Measurements from ENCODE around the gene ABITRAM.

DNA sequence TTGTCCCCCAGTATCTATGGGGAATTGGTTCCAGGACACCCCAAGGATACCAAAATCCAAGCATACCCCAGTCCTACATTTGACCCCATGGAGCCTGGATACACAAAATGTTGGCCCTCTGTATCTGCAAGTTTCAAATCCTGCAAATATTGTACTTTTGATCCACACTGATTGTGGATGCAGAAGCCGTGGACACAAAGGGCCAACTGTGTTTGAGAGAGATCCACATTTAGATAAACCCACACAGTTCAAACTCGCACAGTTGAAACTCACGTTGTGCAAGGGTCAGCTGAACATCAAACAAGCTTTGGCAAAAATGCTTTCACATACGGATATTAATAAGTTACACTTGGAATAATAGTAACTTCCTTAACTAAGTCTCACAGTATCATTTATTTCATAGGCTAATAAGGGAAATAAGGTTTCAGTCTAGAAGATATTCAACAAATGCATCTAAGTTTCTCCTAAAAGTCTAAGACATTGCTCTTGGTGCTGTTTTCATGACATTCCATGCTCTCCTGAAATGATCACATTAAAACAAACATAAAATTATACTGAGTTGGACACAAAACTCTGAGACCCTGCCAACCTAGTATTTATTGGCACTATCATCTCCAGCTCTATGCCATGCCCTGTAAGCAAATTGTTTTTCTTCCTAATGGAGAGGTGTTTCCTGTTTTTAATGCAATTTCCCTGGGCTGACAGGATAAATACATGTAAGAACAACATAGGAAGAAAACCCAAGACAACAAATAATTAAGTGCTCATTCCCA, 39.8 kb upstream of the ABITRAM start:
- TF ChIP-seq, protein P1, sequence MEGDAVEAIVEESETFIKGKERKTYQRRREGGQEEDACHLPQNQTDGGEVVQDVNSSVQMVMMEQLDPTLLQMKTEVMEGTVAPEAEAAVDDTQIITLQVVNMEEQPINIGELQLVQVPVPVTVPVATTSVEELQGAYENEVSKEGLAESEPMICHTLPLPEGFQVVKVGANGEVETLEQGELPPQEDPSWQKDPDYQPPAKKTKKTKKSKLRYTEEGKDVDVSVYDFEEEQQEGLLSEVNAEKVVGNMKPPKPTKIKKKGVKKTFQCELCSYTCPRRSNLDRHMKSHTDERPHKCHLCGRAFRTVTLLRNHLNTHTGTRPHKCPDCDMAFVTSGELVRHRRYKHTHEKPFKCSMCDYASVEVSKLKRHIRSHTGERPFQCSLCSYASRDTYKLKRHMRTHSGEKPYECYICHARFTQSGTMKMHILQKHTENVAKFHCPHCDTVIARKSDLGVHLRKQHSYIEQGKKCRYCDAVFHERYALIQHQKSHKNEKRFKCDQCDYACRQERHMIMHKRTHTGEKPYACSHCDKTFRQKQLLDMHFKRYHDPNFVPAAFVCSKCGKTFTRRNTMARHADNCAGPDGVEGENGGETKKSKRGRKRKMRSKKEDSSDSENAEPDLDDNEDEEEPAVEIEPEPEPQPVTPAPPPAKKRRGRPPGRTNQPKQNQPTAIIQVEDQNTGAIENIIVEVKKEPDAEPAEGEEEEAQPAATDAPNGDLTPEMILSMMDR (IDR thresholded peaks at IDR 0.05 in 8 of 11, conservative IDR thresholded peaks at IDR 0.05 in 3 of 11): no peak
- no peak for TF ChIP-seq POLR2A (IDR thresholded peaks at IDR 0.05)
- TF ChIP-seq POLR2AphosphoS5 (IDR thresholded peaks at IDR 0.05): no peak

All from spleen (tissue), 7 donors.